ENCODE data around the gene CD151. TPM values are rescaled to one million over a fixed set of nuclear protein-coding genes. Genes with fewer than 3 reads are reported as not detected.

Gene CD151
- total and polyA plus RNA-seq, 3 experiments from 2014 or later: 19.6 to 65.5 (median 61.2) TPM

GRCh38 chr11:859394-860131 lies 26.8 kb downstream of the CD151 start:
- Mint-ChIP-seq H3K36me3 (no peaks in the 10 kb centered on the region), H3K27ac (no peak overlapping the region), H3K27me3 (no peaks in the 10 kb centered on the region), H3K4me3 (no peak overlapping the region), H3K4me1 (peaks cover 4 to 8% (median 5%) of the 10 kb centered on the region in 3 donors), H3K9me3 (no peaks in the 10 kb centered on the region)
- POLR2A ChIA-PET: no interaction called here
- CTCF ChIA-PET: no interaction called here
- Histone ChIP-seq H3K4me1 (ENCODE audit: insufficient read depth, low read length) (no peaks in the 10 kb centered on the region), H3K27me3 (ENCODE audit: insufficient read depth, low read length, poor library complexity, severe bottlenecking) (no peaks in the 10 kb centered on the region), H3K36me3 (ENCODE audit: insufficient read depth, low read length) (no peaks in the 10 kb centered on the region), H3K9me3 (ENCODE audit: low read length) (no peaks in the 10 kb centered on the region), H3K27ac (ENCODE audit: low read depth, low read length) (no peak overlapping the region), H3K4me3 (ENCODE audit: low read length) (no peak overlapping the region)
- DNase-seq: no peak

GRCh38 chr11:860234-861104 lies 27.7 kb downstream of the CD151 start:
- Histone ChIP-seq H3K9me3 (ENCODE audit: low read length) (no peaks in the 10 kb centered on the region), H3K27ac (ENCODE audit: low read depth, low read length) (no peak overlapping the region), H3K36me3 (ENCODE audit: insufficient read depth, low read length) (no peaks in the 10 kb centered on the region), H3K4me1 (ENCODE audit: insufficient read depth, low read length) (no peaks in the 10 kb centered on the region), H3K27me3 (ENCODE audit: insufficient read depth, low read length, poor library complexity, severe bottlenecking) (no peaks in the 10 kb centered on the region), H3K4me3 (ENCODE audit: low read length) (no peak overlapping the region)
- Mint-ChIP-seq H3K27ac (no peak overlapping the region), H3K4me1 (peaks cover 4 to 8% (median 5%) of the 10 kb centered on the region in 3 donors), H3K4me3 (no peak overlapping the region), H3K36me3 (no peaks in the 10 kb centered on the region), H3K27me3 (no peaks in the 10 kb centered on the region), H3K9me3 (no peaks in the 10 kb centered on the region)
- no peak for DNase-seq
- ChIA-PET CTCF (no interaction called here), POLR2A (no interaction called here)

GRCh38 chr11:861105-861479 lies 28.3 kb downstream of the CD151 start:
- H3K4me1 Mint-ChIP-seq: peaks cover 4 to 8% (median 5%) of the 10 kb centered on the region in 3 donors
- H3K27ac Mint-ChIP-seq: no peak overlapping the region
- H3K4me3 Mint-ChIP-seq: no peak overlapping the region
- H3K4me1 ChIP-seq (ENCODE audit: insufficient read depth, low read length): no peaks in the 10 kb centered on the region
- H3K27me3 Mint-ChIP-seq: no peaks in the 10 kb centered on the region
- H3K4me3 ChIP-seq (ENCODE audit: low read length): no peak overlapping the region
- no peak overlapping the region for H3K27ac ChIP-seq (ENCODE audit: low read depth, low read length)
- no peaks in the 10 kb centered on the region for H3K27me3 ChIP-seq (ENCODE audit: insufficient read depth, low read length, poor library complexity, severe bottlenecking)
- ChIA-PET POLR2A (no interaction called here), CTCF (no interaction called here)
- H3K36me3 Mint-ChIP-seq: no peaks in the 10 kb centered on the region
- no peaks in the 10 kb centered on the region for H3K9me3 Mint-ChIP-seq
- no peaks in the 10 kb centered on the region for H3K9me3 ChIP-seq (ENCODE audit: low read length)
- no peaks in the 10 kb centered on the region for H3K36me3 ChIP-seq (ENCODE audit: insufficient read depth, low read length)
- no peak for DNase-seq

- H3K27me3 ChIP-seq (ENCODE audit: insufficient read depth, low read length, poor library complexity, severe bottlenecking): no peaks in the 10 kb centered on the region
- no peak overlapping the region for H3K4me3 Mint-ChIP-seq
- peaks cover 0 to under 1% (median under 1%) of the 10 kb centered on the region in 3 donors for H3K4me1 Mint-ChIP-seq
- ChIA-PET CTCF (no interaction called here), POLR2A (no interaction called here)
- no peak overlapping the region for H3K27ac Mint-ChIP-seq
- no peaks in the 10 kb centered on the region for H3K9me3 ChIP-seq (ENCODE audit: low read length)
- DNase-seq: no peak
- H3K27ac ChIP-seq (ENCODE audit: low read depth, low read length): no peak overlapping the region
- no peak overlapping the region for H3K4me3 ChIP-seq (ENCODE audit: low read length)
- no peaks in the 10 kb centered on the region for H3K36me3 Mint-ChIP-seq
- no peaks in the 10 kb centered on the region for H3K4me1 ChIP-seq (ENCODE audit: insufficient read depth, low read length)
- H3K9me3 Mint-ChIP-seq: no peaks in the 10 kb centered on the region
- H3K27me3 Mint-ChIP-seq: no peaks in the 10 kb centered on the region
- H3K36me3 ChIP-seq (ENCODE audit: insufficient read depth, low read length): no peaks in the 10 kb centered on the region
Measured at GRCh38 chr11:862081-862661, 29.4 kb downstream of the CD151 start.

- no peak overlapping the region for H3K27ac ChIP-seq (ENCODE audit: low read depth, low read length)
- H3K9me3 Mint-ChIP-seq: no peaks in the 10 kb centered on the region
- no peaks in the 10 kb centered on the region for H3K27me3 ChIP-seq (ENCODE audit: insufficient read depth, low read length, poor library complexity, severe bottlenecking)
- H3K4me1 Mint-ChIP-seq: no peaks in the 10 kb centered on the region
- H3K27me3 Mint-ChIP-seq: no peaks in the 10 kb centered on the region
- CTCF ChIA-PET: no interaction called here
- no peaks in the 10 kb centered on the region for H3K36me3 ChIP-seq (ENCODE audit: insufficient read depth, low read length)
- POLR2A ChIA-PET: no interaction called here
- no peak overlapping the region for H3K4me3 Mint-ChIP-seq
- no peak overlapping the region for H3K4me3 ChIP-seq (ENCODE audit: low read length)
- no peaks in the 10 kb centered on the region for H3K9me3 ChIP-seq (ENCODE audit: low read length)
- H3K36me3 Mint-ChIP-seq: no peaks in the 10 kb centered on the region
- H3K27ac Mint-ChIP-seq: no peak overlapping the region
- H3K4me1 ChIP-seq (ENCODE audit: insufficient read depth, low read length): no peaks in the 10 kb centered on the region
- DNase-seq: no peak
Measured at GRCh38 chr11:862696-863022, 29.9 kb downstream of the CD151 start.

- no peaks in the 10 kb centered on the region for H3K9me3 ChIP-seq (ENCODE audit: low read length)
- no peak overlapping the region for H3K27ac ChIP-seq (ENCODE audit: low read depth, low read length)
- H3K27me3 ChIP-seq (ENCODE audit: insufficient read depth, low read length, poor library complexity, severe bottlenecking): no peaks in the 10 kb centered on the region
- no peak overlapping the region for H3K4me3 ChIP-seq (ENCODE audit: low read length)
- Mint-ChIP-seq H3K4me1 (no peaks in the 10 kb centered on the region), H3K9me3 (no peaks in the 10 kb centered on the region), H3K27ac (no peak overlapping the region), H3K27me3 (no peaks in the 10 kb centered on the region), H3K4me3 (no peak overlapping the region), H3K36me3 (no peaks in the 10 kb centered on the region)
- ChIA-PET POLR2A (no interaction called here), CTCF (no interaction called here)
- no peak for DNase-seq
- no peaks in the 10 kb centered on the region for H3K36me3 ChIP-seq (ENCODE audit: insufficient read depth, low read length)
- H3K4me1 ChIP-seq (ENCODE audit: insufficient read depth, low read length): no peaks in the 10 kb centered on the region
Measured at GRCh38 chr11:863023-863909, 30.5 kb downstream of the CD151 start.

GRCh38 chr11:863910-864827 lies 31.4 kb downstream of the CD151 start:
- Histone ChIP-seq H3K27me3 (ENCODE audit: insufficient read depth, low read length, poor library complexity, severe bottlenecking) (no peaks in the 10 kb centered on the region), H3K27ac (ENCODE audit: low read depth, low read length) (no peak overlapping the region), H3K9me3 (ENCODE audit: low read length) (no peaks in the 10 kb centered on the region), H3K4me3 (ENCODE audit: low read length) (no peak overlapping the region), H3K4me1 (ENCODE audit: insufficient read depth, low read length) (no peaks in the 10 kb centered on the region), H3K36me3 (ENCODE audit: insufficient read depth, low read length) (no peaks in the 10 kb centered on the region)
- DNase-seq: no peak
- Mint-ChIP-seq H3K36me3 (peaks cover 0 to 2% (median 0%) of the 10 kb centered on the region in 3 donors), H3K4me1 (no peaks in the 10 kb centered on the region), H3K9me3 (no peaks in the 10 kb centered on the region), H3K4me3 (no peak overlapping the region), H3K27me3 (no peaks in the 10 kb centered on the region), H3K27ac (peak overlapping the region in 1 of 8 donors; percentile 46)
- ChIA-PET CTCF (no interaction called here), POLR2A (no interaction called here)
